Activated effector memory CD4-positive, alpha-beta T cell treated with anti-CD3 and anti-CD28 coated beads, Interleukin-2, amount 50 U/mL, for 16 hours (primary cell): ENCODE results near the gene H2AZ2.
A peak's percentile ranks its signal among the peaks of the same experiment; 100 is the strongest.
"Not testable (repeated sequence)": the region's sequence is repeated elsewhere in the genome, so short reads cannot be mapped to it uniquely, and the experiment has no call there.

Experiments
- DNase-seq: peaks from one replicate; pipeline ENCODE4 v3.0.0-alpha.2; 2020

H2AZ2 gene

DNA sequence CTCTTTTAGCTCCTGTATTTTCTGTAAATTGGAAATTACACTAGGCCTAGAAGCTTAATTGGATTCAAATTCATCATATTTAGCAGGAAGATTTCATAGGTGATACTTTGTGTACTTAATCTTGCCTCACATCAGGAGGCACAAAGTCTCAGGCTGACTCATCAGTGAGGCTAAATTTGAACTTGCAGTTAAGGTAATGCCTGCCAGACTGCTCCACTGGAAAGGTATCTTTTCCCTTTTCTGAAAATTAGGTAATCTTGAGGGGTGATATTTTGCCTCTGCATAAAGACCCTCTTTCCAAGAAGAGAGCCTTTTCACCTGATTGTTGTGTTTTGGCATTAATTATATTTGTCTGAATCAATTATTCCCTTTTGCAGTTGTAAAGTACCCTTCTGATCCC lies 36.8 kb downstream of the H2AZ2 start:
- DNase-seq = no peak

DNA sequence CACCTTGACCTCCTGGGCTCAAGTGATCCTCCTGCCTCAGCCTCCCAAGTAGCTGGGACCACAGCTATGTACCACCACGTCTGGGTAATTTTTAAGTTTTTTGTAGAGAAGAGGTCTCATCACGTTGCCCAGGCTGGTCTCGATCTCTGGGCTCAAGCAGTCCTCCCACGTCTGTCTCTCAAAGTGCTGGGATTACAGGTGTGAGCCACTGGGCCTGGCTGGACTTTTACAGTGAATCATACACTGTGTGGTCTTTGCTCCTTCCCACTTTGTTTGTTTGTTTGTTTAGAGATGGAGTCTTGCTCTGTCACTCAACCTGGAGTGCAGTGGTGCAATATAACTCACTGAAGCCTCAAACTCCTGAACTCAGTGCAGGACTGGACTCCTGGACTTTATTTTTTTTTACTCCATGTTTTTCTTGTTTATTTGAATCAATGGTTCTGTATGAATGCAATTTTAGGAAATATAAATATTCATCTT lies 38.9 kb downstream of the H2AZ2 start:
- no peak for DNase-seq

DNA sequence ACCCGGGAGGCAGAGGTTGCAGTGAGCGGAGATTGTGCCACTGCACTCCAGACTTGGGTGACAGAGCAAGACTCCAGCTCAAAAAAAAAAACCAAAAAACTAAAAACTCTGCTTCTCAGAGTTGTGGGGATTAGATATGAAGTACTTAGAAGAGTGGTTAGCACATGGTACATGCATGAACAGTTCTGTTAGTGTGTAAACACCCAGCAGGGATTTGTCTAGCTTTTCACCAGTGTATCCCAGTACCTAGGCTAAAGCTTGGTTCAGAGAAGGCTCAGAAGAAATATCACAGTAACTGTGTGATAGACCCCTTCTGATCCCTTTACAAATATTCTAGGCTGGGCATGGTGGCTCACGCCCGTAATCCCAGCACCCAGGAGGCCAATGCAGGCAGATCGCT lies 41.9 kb downstream of the H2AZ2 start:
- no peak for DNase-seq

DNA sequence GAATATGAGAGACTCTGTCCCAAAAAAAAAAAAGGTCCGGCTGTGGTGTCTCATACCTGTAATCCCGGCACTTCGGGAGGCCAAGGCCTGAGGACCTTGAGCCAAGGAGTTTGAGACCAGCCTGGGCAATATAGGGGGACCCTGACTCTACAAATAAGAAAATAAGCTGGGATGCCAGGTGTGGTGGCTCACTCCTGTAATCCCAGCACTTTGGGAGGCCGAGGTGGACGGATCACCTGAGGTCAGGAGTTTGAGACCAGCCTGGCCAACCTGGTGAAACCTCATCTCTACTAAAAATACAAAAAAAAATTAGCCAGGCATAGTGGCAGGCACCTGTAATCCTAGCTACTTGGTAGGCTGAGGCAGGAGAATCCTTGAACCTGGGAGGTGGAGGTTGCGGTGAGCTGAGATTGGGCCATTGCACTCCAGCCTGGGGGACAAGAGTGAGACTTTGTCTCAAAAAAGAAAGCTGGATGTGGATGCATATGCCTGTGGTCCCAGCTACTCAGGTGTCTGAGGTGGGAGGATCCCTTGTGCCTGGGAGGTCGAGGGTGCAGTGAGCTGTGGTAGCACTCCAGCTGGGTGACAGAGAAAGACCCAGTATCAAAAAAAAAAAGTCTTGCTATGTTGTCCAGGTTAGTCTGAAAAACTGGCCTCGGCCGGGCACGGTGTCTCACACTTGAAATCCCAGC lies 43.9 kb downstream of the H2AZ2 start:
- not testable (repeated sequence) for DNase-seq

DNA sequence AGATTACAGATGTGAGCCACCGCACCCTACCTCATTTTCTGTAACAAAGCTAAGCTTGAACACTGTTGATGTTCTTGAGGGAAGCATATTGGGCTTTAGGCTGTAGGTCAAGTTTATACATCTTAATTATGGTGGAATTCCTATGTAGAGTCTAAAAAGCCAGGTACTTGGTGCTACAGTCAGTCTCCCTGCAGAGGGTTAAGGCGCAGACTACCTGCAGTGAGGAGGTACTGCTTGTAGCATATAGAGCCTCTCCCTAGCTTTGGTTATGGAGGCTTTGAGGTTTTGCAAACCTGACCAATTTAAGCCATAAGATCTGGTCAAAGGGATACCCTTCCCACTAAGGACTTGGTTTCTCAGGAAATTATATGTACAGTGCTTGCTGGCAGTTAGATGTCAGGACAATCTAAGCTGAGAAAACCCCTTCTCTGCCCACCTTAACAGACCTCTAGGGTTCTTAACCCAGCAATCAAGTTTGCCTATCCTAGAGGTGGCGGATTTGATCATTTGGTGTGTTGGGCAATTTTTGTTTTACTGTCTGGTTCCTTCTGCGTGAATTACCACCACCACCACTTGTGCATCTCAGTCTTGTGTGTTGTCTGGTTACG lies 45.4 kb downstream of the H2AZ2 start:
- no peak for DNase-seq

DNA sequence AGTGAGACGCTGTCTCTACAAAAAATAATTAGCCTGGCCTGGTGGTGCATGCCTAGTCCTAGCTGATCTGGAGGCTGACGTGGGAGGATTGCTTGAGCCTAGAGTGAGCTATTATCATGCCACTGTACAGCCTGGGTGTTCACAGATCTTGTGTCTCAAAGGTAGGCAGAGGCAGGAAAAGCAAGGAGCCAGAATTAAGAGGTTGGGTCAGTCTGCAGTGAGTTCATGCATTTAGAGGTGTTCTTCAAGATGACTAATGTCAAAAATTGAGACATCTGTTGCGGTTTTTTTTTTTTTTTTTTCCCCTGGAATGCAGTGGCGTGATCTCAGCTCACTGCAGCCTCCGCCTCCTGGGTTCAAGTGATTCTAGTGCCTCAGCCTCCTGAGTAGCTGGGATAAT lies 46.0 kb downstream of the H2AZ2 start:
- no peak for DNase-seq

DNA sequence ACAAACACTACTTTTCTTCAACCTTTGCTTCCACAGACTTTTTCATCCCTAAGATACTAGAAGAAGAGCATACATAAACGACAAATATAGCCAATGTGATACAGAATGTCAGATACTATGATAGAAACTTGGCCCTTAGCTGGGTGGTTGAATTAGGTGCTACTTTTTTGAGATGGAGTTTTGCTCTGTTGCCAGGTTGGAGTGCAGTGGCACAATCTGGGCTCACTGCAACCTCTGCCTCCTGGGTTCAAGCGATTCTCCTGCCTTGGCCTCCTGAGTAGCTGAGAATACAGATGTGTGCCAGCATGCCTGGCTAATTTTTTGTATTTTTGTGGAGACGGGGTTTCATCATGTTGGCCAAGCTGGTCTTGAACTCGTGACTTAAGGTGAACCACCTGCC lies 47.9 kb downstream of the H2AZ2 start:
- no peak for DNase-seq

DNA sequence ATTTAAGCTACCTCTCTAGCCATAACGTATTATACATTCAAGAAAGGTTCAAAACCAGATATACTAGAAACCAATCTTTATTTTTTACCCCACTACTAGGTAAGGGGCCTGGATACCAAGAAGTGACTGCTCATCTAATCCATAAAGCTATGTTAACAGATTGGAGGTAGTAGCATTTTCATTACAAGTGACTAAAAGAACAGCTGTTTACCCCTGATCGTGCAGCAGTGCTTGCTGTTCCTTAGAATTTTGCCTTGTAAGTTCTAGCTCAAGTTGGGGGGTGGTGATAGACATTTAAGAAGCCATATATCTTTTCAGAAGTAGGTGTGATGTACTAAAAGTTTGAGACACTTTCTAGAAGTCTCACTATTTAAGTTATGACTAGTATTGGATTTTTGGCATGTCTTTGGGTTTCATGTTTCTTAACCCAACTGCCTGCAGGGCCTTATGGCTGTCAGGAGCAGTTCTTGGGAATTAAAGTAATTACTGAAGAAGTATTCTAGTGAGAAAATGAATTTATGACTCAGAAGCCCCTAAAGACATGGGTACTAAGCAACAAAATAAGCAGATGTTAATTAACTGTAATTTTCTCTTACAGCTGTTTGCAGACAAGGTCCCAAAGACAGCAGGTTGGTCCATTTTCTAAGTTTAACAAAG lies 49.1 kb downstream of the H2AZ2 start:
- no peak for DNase-seq

DNA sequence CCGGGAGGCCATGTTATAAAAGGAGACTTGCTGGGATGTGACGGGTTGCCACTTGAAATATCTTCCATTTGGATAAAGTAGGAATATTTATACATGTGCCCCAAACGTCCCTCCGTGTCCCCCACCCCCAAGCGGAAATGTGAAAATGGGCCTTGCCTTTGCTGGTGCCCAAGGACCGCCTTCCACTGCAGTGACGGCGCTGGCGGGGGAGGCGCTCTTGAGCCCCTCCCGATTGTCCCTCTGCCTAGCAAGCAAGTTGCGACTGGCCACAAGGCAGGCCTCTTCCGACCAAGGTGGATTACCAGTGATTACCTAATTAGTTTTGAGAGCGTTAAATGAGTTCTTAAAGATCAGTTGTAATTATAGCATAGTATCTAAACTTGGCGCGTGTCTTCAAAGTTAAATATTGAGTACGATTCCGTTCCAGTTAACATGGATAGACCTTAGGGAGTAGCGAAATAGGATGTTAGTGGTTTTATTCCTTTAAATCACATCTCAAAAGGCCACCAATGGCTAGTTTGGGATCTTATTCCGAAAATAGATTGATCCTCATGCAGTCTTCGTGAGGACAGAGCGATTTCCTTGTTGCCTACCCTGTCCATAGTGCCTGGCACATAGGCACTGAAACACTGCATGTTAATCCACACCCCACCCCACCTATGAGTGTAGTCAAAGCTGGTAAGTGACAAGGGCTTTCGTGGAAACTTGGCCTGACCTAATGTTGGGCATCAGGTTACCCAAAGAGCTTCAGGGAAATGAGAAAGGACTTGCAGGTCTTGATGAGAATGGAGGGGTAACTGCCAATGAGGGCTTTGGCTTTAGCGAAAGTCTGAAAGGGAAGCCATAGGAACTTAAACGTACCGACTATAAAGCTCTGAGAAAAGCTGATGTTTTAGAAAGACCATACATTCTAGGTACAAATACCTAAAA lies 50.3 kb downstream of the H2AZ2 start:
- DNase-seq = peak; percentile 94

DNA sequence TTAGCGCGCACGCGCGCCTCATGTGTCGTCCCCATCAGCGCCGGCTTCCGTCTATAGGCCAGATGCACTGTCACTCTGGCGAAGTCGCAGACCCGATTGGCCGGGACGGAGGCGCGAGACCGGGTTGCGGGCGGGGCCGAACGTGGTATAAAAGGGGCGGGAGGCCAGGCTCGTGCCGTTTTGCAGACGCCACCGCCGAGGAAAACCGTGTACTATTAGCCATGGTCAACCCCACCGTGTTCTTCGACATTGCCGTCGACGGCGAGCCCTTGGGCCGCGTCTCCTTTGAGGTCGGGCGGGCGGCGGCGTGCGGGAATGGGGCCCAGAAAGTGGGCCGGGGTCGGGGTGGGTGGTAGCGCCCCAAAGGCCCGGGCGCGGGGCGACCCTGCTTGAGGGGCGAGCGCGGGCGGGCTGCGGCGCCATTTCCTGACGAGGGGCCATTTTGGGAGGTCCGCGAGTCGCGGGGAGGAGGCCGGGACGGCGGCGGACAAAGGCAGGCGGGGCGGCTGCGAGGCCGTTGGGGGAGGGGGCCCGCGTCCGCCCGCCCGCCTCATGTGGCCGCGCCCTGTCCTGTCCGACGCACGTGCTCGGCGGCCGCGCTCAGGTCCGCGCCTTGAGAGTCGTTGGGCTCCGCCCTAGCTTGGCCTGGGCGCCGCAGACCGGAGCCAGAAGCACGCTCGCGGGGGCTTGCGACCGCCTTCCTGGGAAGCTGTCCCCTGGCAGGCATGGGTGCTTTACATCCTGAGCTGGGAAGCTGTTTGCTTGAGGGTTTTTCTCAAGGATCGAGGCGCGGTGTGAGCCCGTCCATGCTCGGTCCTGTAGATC lies 51.2 kb downstream of the H2AZ2 start, which contains the start of gene PPIA:
Gene PPIA (plus strand): TSS at position 178 of the 825 bp plus-strand sequence. CDS start 44 bp downstream, at position 222.
- DNase-seq = peak; percentile 100

DNA sequence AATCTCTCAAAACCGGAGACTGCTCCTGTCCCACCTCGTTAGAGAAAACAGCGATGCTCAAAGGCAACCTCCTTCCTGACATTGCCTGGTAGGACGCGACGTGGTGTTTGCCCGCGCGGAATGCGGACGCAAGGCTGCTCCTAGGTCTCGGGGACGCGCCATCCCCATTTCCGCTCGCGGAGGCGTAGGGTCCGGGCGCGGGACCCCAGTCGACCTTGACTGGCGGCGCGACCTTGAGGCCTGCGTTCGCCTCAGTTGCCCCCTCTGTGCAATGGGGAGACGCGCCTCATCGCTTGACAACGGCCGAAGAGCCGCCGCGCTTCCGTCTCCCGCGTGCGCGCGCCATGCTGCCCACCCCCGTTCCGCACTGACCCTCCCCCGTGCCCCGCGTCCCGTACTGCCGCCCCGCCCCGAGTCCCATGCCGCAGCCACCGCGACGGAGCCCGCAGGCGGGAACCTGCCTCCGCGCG lies 51.8 kb downstream of the H2AZ2 start:
- no peak for DNase-seq

DNA sequence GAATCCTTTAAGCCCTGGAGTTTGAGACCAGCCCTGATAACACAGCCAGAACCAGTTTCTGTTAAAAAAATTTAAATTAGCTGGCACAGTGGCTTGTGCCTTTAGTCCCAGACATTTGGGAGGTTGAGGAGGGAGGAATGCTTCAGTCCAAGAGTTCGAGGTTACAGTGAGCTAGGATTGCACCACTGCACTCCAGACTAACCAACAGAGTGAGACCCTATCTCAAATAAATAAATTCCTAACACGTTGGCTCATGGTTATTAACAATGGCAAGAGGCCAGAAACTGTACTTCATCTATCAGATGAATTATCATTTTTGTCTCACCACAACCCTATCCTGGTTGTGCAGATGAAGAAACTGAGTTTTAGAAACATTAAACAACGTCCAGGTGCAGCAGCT lies 53.6 kb downstream of the H2AZ2 start:
- DNase-seq = no peak

DNA sequence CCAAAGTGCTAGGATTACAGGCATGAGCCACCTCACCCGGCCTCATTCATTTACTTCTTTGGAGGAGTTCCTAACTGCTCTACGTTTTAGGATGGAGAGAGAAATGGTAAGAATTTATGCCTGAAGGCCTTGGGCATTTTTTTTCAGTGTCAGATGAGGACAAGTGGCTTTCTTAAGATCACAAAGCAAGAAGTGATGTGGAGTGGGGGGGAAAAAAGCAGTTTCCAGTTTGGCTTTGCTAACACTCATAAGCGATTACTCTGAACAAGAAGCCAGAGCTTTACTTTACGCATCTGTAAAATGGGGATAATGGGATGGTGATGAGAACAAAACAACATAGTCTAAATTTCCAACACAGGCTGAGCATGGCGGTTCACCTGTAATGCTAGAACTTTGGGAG lies 54.0 kb downstream of the H2AZ2 start:
- DNase-seq = no peak

DNA sequence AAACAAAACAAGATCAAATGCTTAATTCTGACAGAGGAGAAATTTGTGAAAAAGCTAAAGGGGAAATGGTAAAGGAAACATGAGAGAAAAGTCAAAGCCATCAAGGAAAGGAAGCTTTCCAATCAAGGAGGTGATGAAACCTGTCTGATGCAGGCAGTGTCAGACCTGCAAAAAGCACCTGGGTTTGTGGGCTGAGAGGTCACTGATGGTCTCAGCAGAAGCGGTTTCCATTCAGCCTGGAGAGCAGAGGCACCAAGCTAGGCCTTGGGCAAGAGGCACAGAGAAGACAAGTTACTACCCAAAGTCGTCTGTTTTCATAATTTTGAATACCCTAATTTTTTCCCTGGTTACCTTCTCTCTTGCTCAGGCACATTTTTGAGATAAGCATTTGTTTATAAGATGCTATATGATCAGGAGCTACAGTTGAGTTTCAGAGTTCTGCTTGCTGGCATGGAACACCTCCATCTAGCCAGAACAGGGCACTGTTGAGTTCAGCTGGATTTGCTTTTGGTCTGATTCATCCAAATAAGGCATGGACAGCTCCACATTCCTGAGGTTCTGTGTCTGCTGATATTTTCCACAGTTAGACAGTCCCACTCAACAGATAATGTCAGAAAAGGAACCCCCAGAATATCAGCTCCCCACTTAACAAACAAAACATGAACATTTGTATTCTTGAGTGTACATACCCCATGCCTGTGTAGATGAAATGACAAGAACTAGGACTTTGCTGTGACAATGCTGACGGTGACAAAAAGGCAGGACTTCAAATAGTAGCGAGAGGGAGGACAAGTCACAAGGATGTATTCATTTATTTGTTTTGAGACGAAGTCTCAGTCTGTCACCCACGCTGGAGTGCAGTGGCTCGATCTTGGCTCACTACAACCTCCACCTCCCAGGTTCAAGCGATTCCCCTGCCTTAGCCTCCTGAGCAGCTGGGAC lies 56.3 kb downstream of the H2AZ2 start:
- no peak for DNase-seq

DNA sequence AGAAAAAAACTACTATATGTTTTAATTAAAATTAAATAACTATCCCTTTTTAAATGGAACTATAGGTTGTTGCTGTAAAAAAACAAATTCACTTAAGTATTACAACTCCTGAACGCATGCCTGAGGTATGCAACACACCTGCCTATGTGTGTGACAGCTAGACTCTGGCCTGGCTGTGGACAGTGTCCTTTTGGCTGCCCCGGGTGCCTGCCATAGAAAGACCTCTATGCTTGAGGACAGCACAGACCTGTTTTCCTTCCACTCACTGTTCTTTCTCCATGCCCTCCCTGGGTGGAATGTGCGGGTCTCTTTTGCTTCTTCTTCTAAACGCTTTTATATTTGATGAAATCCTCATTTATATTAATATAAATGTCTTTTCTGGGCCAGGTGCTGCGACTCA lies 57.9 kb downstream of the H2AZ2 start:
- DNase-seq = no peak

DNA sequence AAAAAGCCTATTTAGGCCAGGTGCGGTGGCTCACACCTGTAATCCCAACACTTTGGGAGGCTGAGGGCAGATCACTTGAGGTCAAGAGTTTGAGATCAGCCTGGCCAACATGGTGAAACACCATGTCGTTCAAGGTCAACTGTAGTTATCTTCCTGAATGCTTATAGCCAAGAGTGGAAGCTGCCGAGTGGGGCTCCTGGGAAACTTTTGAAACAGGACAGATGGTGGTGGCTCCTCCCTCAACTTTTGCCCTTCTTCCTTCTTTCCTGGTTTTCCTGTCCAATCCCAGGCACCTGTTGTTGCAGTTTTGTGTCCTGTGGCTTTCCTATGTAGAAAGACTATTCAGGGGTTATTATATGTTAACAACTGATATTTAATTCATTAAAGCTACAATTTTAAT lies 60.1 kb downstream of the H2AZ2 start:
- no peak for DNase-seq

DNA sequence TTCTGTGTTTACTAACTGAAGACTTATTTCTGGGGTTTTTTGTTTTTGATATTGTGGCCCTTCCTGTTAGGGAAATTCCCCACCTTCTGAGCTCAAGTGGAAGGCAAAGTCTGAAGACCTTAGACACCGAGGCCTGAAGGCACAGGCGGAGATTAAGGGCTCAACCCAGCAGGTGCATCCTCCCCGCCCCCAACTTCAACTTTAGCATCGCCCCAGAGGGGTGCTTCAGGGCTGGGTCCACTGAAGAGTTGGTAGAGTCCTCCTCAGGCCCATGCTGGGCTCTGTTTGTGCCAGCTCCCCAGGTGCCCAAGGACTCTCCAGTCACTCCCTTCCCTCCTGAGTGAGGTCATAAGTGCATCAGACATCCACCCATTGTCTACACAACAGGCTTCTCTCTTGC lies 60.8 kb downstream of the H2AZ2 start:
- no peak for DNase-seq

DNA sequence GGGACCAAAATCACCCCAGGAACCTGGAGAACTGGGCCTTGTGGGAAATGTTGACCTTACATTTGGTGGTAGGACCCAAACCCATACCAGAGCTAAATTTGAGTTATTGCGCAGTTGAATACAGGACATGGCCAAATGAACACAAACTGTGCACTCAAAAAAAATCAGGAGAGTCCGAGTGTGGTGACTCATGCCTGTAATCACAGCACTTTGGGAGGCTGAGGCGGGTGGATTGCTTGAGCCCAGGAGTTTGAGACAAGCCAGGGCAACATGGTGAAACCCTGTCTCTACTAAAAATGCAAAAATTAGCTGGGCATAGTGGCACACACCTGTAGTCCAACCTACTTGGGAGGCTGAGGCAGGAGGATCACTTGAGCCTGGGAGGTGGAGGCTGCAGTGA lies 62.7 kb downstream of the H2AZ2 start:
- not testable (repeated sequence) for DNase-seq

DNA sequence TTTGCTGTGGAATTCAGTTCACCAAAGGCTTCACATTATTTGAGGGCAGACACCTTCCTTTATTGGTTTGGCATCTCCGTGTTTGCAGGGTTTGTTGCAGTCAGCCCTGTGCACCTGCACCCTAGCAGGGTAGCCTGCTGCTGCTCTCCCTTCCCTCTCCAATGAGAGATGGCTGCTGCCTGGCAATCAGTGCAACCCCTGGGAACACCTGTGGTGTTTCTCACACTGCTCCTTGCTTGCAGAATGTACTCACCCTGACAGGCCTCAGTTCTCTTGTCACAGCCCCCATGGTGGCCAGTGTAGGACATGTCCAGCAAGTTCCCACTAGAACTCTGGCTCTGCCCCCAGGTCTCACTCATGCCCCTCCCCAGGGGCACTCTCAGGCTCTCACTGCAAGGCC lies 63.5 kb downstream of the H2AZ2 start:
- DNase-seq = no peak

DNA sequence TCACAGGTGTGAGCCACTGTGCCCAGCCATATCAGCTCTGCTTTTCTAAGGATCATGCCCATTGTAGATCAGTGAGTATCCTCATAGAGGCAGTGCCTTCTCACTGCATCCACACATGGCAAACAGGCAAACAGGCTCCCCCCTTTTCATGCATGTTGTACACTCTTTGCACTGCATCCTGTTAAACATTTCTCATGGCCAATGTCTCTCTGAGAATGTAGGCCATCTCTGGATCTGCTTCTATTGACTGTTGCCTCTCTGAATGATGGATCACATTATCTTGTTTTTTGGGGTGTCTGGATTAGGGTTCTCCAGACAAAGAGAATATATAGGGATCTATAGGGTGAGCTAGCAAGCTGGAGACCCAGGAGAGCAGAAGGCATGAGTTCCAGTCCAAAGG lies 64.5 kb downstream of the H2AZ2 start:
- no peak for DNase-seq

DNA sequence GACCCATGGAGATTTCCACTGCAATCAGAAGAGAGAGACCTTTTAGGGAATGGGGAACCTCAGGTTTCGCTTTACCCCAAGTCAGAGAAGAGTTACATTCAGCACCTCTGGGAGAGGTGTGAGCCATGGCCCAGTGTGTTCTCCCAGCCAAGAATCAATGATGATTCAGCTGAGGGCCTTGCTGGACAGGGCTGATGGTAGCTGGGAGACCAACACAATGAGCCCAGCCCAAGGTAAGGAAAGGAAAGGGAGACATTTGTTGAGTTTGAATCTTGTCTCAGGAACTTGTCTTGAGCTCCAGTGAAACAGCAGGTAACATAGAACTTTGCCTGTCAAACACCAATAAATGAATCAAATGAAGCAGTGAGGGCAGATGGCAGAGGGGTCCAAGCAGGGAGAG lies 65.4 kb downstream of the H2AZ2 start:
- DNase-seq = no peak
